ENCODE data around the gene LRRC2. TPM values are rescaled to one million over a fixed set of nuclear protein-coding genes. Genes with fewer than 3 reads are reported as not detected.

Gene LRRC2
- total RNA-seq, 4 donors from 2014 or later: 1.1 to 7.7 (median 5.0) TPM

DNA sequence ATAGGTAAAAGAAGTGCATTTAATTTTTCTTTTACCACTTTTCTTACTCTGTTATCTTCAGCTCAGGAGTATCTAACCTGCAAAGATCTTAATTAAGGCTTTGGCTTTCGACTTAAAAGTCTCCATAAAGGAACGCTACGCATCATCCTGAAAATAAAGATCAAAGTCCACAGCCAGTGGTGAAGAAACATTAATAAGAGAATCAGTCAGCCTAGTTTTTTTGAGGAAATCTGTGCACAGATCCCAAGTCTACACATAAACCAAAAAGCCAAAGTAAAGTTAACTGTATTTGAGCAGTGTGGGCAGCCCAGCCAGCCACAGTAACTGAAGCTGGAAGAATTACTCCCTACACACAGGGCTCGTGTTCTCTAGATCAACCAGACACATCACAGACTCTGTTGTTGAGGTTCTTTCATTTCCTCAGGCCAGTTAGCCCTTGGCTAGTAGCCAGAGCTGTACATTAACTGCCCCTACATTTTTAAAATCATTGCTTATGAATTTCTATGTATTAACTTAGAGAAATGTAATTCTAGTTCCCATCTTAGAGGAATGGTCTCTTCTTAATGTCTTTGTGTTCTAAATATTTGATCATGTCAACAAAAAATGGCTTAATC is 6.9 kb downstream of the LRRC2 start:
- TF ChIP-seq, protein P1, sequence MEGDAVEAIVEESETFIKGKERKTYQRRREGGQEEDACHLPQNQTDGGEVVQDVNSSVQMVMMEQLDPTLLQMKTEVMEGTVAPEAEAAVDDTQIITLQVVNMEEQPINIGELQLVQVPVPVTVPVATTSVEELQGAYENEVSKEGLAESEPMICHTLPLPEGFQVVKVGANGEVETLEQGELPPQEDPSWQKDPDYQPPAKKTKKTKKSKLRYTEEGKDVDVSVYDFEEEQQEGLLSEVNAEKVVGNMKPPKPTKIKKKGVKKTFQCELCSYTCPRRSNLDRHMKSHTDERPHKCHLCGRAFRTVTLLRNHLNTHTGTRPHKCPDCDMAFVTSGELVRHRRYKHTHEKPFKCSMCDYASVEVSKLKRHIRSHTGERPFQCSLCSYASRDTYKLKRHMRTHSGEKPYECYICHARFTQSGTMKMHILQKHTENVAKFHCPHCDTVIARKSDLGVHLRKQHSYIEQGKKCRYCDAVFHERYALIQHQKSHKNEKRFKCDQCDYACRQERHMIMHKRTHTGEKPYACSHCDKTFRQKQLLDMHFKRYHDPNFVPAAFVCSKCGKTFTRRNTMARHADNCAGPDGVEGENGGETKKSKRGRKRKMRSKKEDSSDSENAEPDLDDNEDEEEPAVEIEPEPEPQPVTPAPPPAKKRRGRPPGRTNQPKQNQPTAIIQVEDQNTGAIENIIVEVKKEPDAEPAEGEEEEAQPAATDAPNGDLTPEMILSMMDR (IDR thresholded peaks at IDR 0.05; ENCODE audit: low read depth): no peak

DNA sequence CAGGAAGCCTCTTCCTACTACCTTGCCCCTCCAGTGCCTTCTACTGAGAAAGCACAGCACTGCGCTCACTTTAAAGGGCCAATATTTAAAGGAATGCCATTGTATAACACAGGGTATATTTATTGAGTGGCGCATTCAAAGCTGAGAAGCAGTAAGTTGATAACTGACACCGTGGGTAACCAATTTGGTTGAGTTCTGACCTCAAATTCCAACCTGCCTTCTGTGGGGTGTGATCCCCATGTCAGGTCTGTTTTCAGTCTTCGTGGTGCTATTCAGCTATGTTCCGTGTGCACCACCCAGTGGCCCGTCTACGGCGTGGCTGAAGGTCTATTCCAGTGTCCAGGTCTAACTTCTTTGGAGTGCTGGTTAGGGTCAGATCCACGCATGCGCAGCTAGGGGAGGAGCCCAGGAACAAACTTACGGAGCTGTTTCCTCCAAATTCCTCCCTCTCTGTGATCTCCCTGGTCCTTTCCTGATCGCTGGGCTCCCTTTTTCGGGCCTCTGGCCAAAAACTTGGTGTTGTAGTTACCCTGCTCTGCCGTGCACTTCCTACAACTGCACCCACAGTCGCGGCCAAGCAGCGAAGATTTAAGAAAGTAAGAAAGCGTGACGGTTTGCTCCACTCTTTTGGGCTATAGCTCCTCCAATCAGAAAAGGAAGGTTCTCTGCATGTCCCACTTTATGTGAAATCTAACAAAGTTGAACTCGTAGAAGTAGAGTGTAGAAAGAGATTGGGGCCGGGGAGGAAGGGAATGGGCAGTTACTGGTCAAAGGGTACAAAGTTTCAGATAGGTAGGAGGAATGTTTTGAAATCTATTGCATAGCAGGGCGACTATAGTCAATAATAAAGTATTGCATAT is 7.7 kb downstream of the LRRC2 start:
- TF ChIP-seq, protein P1 (IDR thresholded peaks at IDR 0.05; ENCODE audit: low read depth): no peak

DNA sequence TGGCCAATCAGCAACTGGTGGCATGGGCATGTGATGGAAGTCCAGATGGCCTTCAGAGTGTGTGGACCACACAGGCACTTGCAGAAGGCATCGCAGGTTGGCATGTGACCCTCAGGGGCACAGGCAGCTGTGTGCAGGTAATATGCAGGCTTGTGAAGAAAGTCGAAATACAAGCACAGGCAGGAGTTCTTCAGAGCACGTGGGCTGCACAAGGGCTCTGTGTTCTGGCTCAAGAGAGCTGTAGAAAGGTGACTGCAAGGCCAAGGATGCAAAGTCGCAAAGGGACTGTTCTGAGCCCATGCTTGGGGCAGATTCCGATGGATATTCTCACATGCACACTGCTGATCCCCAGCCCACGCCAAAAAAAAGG is 8.3 kb downstream of the LRRC2 start:
- TF ChIP-seq, protein P1 (IDR thresholded peaks at IDR 0.05; ENCODE audit: low read depth): no peak

DNA sequence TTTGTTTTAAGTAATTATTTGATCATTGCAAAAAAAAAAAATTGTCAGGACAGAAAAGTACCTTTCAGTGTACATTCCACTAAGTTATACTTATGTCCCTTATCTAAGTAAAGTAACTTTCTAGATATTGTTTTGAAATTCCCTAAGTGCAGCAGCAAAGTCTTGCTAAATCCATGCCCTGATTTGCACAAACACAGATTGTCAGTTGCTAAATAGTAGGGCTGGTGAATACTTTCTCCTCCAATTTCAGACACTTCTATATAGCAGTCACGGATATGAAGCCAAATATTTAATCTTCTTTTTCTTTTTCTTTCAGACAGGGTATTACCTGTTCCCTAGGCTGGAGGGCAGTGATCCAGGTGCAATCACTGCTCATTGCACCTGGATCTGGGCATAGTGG is 12.9 kb downstream of the LRRC2 start:
- TF ChIP-seq, protein P1 (IDR thresholded peaks at IDR 0.05; ENCODE audit: low read depth): no peak

DNA sequence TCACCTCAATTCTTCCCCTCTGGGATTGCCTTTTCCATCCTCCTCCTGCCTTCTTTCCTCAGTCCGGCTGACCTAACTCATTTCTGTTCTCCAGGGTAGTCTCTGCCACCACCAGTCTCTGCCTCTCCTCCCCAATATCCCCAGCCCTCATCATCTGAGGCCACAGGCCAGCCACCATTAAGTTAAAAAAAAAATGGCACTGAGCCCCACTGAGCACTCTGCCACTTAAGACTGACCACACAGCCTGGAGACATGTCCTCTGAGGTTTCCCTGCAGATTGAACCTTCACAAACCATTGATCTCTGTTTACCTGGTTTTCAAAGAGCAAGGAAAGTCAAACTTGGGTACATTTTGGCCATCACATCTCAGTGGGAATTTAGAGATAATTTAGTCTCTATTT is 13.6 kb downstream of the LRRC2 start:
- TF ChIP-seq, protein P1 (IDR thresholded peaks at IDR 0.05; ENCODE audit: low read depth): no peak

DNA sequence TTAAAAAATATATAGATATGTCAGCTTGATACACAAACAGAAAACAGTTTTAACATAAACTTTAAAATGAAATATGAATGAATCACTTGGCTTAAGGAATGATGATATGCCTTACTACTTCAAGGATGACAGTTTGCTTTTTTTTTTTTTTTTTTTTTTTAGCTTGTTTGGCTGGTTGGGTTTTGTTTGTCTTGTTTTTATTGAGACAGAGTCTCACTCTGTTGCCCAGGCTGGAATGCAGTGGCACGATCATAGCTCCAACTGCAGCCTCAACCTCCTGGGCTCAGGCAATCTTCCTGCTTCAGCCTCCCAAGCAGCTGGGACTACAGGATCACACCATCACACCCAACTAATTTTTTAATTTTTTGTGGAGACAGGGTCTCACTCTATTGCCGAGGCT is 14.5 kb downstream of the LRRC2 start:
- TF ChIP-seq, protein P1 (IDR thresholded peaks at IDR 0.05; ENCODE audit: low read depth): no peak

DNA sequence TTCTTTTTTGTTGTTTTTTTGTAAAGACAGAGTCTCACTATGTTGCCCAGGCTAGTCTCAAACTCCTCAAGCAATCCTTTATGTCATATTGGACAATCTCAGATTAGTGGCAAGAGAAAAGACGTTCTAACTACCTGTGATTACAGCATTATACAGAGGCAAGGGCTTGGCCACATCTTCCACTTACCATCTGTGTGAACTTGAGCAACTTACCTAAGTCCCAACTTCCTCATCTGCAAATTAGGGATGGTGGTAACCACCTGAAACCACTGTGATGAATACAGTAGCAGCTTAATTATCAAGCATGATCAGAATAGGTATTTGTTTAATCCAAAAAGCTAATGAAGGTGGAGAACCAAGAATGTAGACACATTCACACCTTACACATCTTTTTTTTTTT is 16.1 kb downstream of the LRRC2 start:
- TF ChIP-seq, protein P1 (IDR thresholded peaks at IDR 0.05; ENCODE audit: low read depth): no peak
